Measurements from ENCODE around the gene GPRC5C.

Gene GPRC5C

GRCh38 chr17:74478420-74479100, 46.7 kb downstream of the GPRC5C start:
- TF ChIP-seq ZFP3 (CRISPR knock-in tag; IDR thresholded peaks at IDR 0.05) (no peak), RARB (CRISPR knock-in tag; IDR thresholded peaks at IDR 0.05) (no peak), ZFP30 (CRISPR knock-in tag; IDR thresholded peaks at IDR 0.05) (no peak), GLIS3 (CRISPR knock-in tag; IDR thresholded peaks at IDR 0.05) (no peak), ZNF8 (CRISPR knock-in tag; IDR thresholded peaks at IDR 0.05) (no peak)
- TF ChIP-seq, protein P1, sequence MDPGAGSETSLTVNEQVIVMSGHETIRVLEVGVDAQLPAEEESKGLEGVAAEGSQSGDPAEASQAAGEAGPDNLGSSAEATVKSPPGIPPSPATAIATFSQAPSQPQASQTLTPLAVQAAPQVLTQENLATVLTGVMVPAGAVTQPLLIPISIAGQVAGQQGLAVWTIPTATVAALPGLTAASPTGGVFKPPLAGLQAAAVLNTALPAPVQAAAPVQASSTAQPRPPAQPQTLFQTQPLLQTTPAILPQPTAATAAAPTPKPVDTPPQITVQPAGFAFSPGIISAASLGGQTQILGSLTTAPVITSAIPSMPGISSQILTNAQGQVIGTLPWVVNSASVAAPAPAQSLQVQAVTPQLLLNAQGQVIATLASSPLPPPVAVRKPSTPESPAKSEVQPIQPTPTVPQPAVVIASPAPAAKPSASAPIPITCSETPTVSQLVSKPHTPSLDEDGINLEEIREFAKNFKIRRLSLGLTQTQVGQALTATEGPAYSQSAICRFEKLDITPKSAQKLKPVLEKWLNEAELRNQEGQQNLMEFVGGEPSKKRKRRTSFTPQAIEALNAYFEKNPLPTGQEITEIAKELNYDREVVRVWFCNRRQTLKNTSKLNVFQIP (CRISPR knock-in tag; IDR thresholded peaks at IDR 0.05; ENCODE audit: borderline replicate concordance, low read depth): no peak
- ATAC-seq: no peak

DNA sequence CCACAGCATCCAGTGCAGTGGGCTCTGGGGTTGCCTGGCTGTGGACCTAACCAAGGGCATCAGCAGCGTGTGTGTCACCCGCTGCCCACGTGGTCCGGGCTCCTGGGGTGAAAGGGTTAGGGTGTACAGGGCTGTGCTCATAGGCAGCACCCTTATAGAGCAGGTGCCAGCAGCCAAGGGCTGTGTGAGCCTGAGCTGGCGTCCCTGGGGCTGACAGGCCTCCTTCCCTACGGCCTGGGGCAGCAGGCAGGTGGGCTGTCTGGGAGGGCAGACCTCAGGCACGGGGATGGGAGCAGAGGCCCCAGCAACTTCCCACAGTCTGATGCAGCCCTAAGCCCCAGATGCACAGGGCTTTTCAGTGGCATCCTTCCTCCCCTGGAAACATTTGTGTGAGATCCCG, 48.4 kb downstream of the GPRC5C start:
- TF ChIP-seq RARB (CRISPR knock-in tag; IDR thresholded peaks at IDR 0.05): no peak
- no peak for ATAC-seq

DNA sequence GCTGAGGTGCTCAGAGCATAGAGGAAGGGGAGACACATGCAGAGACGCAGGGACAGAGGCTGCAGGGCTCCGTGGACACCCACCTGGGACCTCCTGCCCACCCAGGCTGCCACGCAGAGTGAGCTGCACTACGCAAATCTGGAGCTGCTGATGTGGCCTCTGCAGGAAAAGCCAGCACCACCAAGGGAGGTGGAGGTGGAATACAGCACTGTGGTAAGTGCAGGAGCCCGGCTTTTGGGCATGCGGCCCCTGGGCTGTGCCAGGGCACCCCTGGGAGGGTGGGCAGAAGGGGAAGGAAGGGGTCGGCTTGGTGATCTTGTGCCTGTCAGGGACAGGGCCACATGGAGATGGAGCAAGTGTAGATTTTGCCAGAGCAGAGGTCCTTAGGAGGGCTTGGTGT, 49.7 kb downstream of the GPRC5C start:
- TF ChIP-seq BACH2 (CRISPR knock-in tag; IDR thresholded peaks at IDR 0.05; ENCODE audit: borderline replicate concordance) (no peak), SNAI2 (CRISPR knock-in tag; IDR thresholded peaks at IDR 0.05) (no peak), ZFP3 (CRISPR knock-in tag; IDR thresholded peaks at IDR 0.05) (no peak)
- ATAC-seq: no peak

GRCh38 chr17:74484066-74484465, 52.2 kb downstream of the GPRC5C start:
- TF ChIP-seq BACH2 (CRISPR knock-in tag; IDR thresholded peaks at IDR 0.05; ENCODE audit: borderline replicate concordance) (no peak), CSRNP3 (CRISPR knock-in tag; IDR thresholded peaks at IDR 0.05) (no peak), RARB (CRISPR knock-in tag; IDR thresholded peaks at IDR 0.05) (no peak), OSR1 (CRISPR knock-in tag; IDR thresholded peaks at IDR 0.05) (no peak), ARNTL (CRISPR knock-in tag; IDR thresholded peaks at IDR 0.05; ENCODE audit: borderline replicate concordance, low read depth) (no peak), TSHZ2 (CRISPR knock-in tag; IDR thresholded peaks at IDR 0.05) (no peak), SNAI2 (CRISPR knock-in tag; IDR thresholded peaks at IDR 0.05) (no peak), ZNF8 (CRISPR knock-in tag; IDR thresholded peaks at IDR 0.05) (no peak)
- TF ChIP-seq, protein P1 (CRISPR knock-in tag; IDR thresholded peaks at IDR 0.05; ENCODE audit: borderline replicate concordance, low read depth): no peak
- no peak for ATAC-seq

GRCh38 chr17:74485022-74485743, 53.3 kb downstream of the GPRC5C start:
- ATAC-seq: no peak
- TF ChIP-seq ESRRG (CRISPR knock-in tag; IDR thresholded peaks at IDR 0.05) (no peak), TOX (CRISPR knock-in tag; IDR thresholded peaks at IDR 0.05; ENCODE audit: borderline replicate concordance) (no peak), ZNF70 (CRISPR knock-in tag; IDR thresholded peaks at IDR 0.05) (no peak), ZFP3 (CRISPR knock-in tag; IDR thresholded peaks at IDR 0.05) (no peak), ZC3H10 (CRISPR knock-in tag; IDR thresholded peaks at IDR 0.05) (no peak), GLIS3 (CRISPR knock-in tag; IDR thresholded peaks at IDR 0.05) (no peak), PPARA (CRISPR knock-in tag; IDR thresholded peaks at IDR 0.05; ENCODE audit: borderline replicate concordance) (no peak), ISL1 (CRISPR knock-in tag; IDR thresholded peaks at IDR 0.05) (no peak), TCF4 (CRISPR knock-in tag; IDR thresholded peaks at IDR 0.05; ENCODE audit: borderline replicate concordance) (no peak), BACH2 (CRISPR knock-in tag; IDR thresholded peaks at IDR 0.05; ENCODE audit: borderline replicate concordance) (no peak), PATZ1 (CRISPR knock-in tag; IDR thresholded peaks at IDR 0.05; ENCODE audit: borderline replicate concordance) (no peak), SNAI2 (CRISPR knock-in tag; IDR thresholded peaks at IDR 0.05) (no peak), RARB (CRISPR knock-in tag; IDR thresholded peaks at IDR 0.05) (no peak), TSHZ2 (CRISPR knock-in tag; IDR thresholded peaks at IDR 0.05) (no peak)

Data from SK-N-SH treated with all-trans-retinoic acid at 6 μM for 48 hours (cell line).